OCI-LY7 (cell line): ENCODE data around the gene MICAL3.

Experiments
- EZH2phosphoT487 ChIP-seq: fragments of 200-600 bp; sonication (generic); IDR thresholded peaks from 2 replicates; pipeline ENCODE4 v1.6.1; 2018; ENCODE audit warnings: low read depth, borderline replicate concordance, mild to moderate bottlenecking, mixed run types, antibody characterized with exemption, low read length, moderate library complexity, mixed read lengths
- TF ChIP-seq, protein P1 (sequence below): fragments of 200-600 bp; sonication (generic); conservative IDR thresholded peaks from 2 replicates; pipeline ENCODE4 v1.5.1; 2014; ENCODE audit warnings: mild to moderate bottlenecking, antibody characterized with exemption, low read length, moderate library complexity, mixed read lengths

- TF ChIP-seq, protein P1, sequence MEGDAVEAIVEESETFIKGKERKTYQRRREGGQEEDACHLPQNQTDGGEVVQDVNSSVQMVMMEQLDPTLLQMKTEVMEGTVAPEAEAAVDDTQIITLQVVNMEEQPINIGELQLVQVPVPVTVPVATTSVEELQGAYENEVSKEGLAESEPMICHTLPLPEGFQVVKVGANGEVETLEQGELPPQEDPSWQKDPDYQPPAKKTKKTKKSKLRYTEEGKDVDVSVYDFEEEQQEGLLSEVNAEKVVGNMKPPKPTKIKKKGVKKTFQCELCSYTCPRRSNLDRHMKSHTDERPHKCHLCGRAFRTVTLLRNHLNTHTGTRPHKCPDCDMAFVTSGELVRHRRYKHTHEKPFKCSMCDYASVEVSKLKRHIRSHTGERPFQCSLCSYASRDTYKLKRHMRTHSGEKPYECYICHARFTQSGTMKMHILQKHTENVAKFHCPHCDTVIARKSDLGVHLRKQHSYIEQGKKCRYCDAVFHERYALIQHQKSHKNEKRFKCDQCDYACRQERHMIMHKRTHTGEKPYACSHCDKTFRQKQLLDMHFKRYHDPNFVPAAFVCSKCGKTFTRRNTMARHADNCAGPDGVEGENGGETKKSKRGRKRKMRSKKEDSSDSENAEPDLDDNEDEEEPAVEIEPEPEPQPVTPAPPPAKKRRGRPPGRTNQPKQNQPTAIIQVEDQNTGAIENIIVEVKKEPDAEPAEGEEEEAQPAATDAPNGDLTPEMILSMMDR: no peak
- no peak for TF ChIP-seq EZH2phosphoT487
Measured at GRCh38 chr22:17746916-17747315, 277.4 kb downstream of the MICAL3 start.
